ENCODE measurements around the gene SLC39A5. TPM values are rescaled to one million over a fixed set of nuclear protein-coding genes. Genes with fewer than 3 reads are reported as not detected.
"Not testable (repeated sequence)": the region's sequence is repeated elsewhere in the genome, so short reads cannot be mapped to it uniquely, and the experiment has no call there.

Gene SLC39A5
- total RNA-seq, 2 experiments from 2014 or later = 0.78 to 1.1 TPM

GRCh38 chr12:56258068-56258819 lies 28.4 kb downstream of the SLC39A5 start, which contains the start of gene ANKRD52:
Gene ANKRD52 (minus strand): TSS chr12:56258384. CDS start chr12:56258269, 115 bp downstream.
- ChIA-PET CTCF (interaction anchor here (0.6 to 1.9 kb wide), 19 partner anchors 9 to 206 kb away, joined by 3 to 10 read pairs (median 4); partner anchors contain the start of genes COQ10A, RNF41, SMARCC2 and ZC3H10), POLR2A (interaction anchor here (0.6 to 1.4 kb wide), 3 partner anchors 9 to 142 kb away, joined by 3 to 8 read pairs (median 4); partner anchors contain the start of genes COQ10A, RNF41 and RPL41)

- ChIA-PET CTCF (interaction anchor here (0.9 to 1.9 kb wide), 12 partner anchors 8 to 141 kb away, joined by 3 to 10 read pairs (median 4); partner anchors contain the start of genes COQ10A, RNF41, SMARCC2 and ZC3H10), POLR2A (interaction anchor here (1.2 to 1.4 kb wide), 2 partner anchors 8 to 37 kb away, joined by 4 to 8 read pairs; partner anchors contain the start of genes COQ10A and RNF41)
Observed at GRCh38 chr12:56258820-56259183, 29.0 kb downstream of the SLC39A5 start.

- POLR2A ChIA-PET = no interaction called here
- CTCF ChIA-PET = interaction anchor here (1.4 to 1.8 kb wide), 2 partner anchors 38 to 71 kb away, joined by 4 to 6 read pairs; partner anchors contain the start of genes RNF41 and SMARCC2
Observed at GRCh38 chr12:56260380-56260779, 30.5 kb downstream of the SLC39A5 start.

- POLR2A ChIA-PET = no interaction called here
- CTCF ChIA-PET = interaction anchor here (0.6 to 1.8 kb wide), 3 partner anchors 38 to 470 kb away, joined by 4 to 6 read pairs (median 5); partner anchors contain the start of genes RNF41 and SMARCC2
Observed at GRCh38 chr12:56260921-56261320, 31.1 kb downstream of the SLC39A5 start.

GRCh38 chr12:56261503-56262232 lies 31.8 kb downstream of the SLC39A5 start:
- POLR2A ChIA-PET = no interaction called here
- CTCF ChIA-PET = interaction anchor here (0.6 to 1.8 kb wide), 3 partner anchors 39 to 469 kb away, joined by 4 to 6 read pairs (median 5); partner anchors contain the start of genes RNF41 and SMARCC2

GRCh38 chr12:56262955-56263354 lies 33.1 kb downstream of the SLC39A5 start:
- CTCF ChIA-PET = interaction anchor here (1.7 kb wide), 1 partner anchor 73 kb away, joined by 5 read pairs; the partner anchor contains the start of gene SMARCC2
- POLR2A ChIA-PET = not testable (repeated sequence)

GRCh38 chr12:56266068-56266692 lies 36.3 kb downstream of the SLC39A5 start:
- POLR2A ChIA-PET = interaction anchor here (1.2 to 1.4 kb wide), 2 partner anchors 8 to 9 kb away, joined by 4 read pairs; partner anchors contain the start of gene ANKRD52
- CTCF ChIA-PET = interaction anchor here (0.7 to 2.1 kb wide), 10 partner anchors 8 to 213 kb away, joined by 3 to 10 read pairs (median 4); partner anchors contain the start of gene ANKRD52

- CTCF ChIA-PET = interaction anchor here (0.7 to 2.1 kb wide), 11 partner anchors 8 to 212 kb away, joined by 3 to 10 read pairs (median 4); partner anchors contain the start of gene ANKRD52
- POLR2A ChIA-PET = interaction anchor here (1.0 to 1.4 kb wide), 4 partner anchors 8 to 45 kb away, joined by 3 to 6 read pairs (median 4); partner anchors contain the start of genes ANKRD52 and RNF41
Observed at GRCh38 chr12:56266693-56267442, 37.0 kb downstream of the SLC39A5 start, which contains the start of gene COQ10A. Gene COQ10A (plus strand): TSS chr12:56266942. CDS start chr12:56267119, 177 bp downstream.

- CTCF ChIA-PET = interaction anchor here (0.8 to 2.1 kb wide), 8 partner anchors 9 to 211 kb away, joined by 3 to 10 read pairs (median 4); partner anchors contain the start of genes ANKRD52 and SMARCC2
- POLR2A ChIA-PET = interaction anchor here (1.0 to 1.4 kb wide), 5 partner anchors 8 to 46 kb away, joined by 3 to 6 read pairs (median 4); partner anchors contain the start of genes ANKRD52 and RNF41
Observed at GRCh38 chr12:56267443-56268071, 37.7 kb downstream of the SLC39A5 start.

GRCh38 chr12:56271031-56271430 lies 41.2 kb downstream of the SLC39A5 start:
- POLR2A ChIA-PET = no interaction called here
- CTCF ChIA-PET = interaction anchor here (0.8 kb wide), 1 partner anchor 209 kb away, joined by 3 read pairs; no protein-coding TSS in a partner anchor

GRCh38 chr12:56272468-56272867 lies 42.6 kb downstream of the SLC39A5 start:
- CTCF ChIA-PET, POLR2A ChIA-PET: not testable (repeated sequence)

- CTCF ChIA-PET = no interaction called here
Observed at GRCh38 chr12:56274299-56274698, 44.4 kb downstream of the SLC39A5 start.

GRCh38 chr12:56278905-56279304 lies 49.1 kb downstream of the SLC39A5 start:
- ChIA-PET POLR2A (no interaction called here), CTCF (interaction anchor here (1.3 kb wide), 1 partner anchor 12 kb away, joined by 4 read pairs; no protein-coding TSS in a partner anchor)

More at GRCh38 chr12:56274299-56274698, 44.4 kb downstream of the SLC39A5 start:
- POLR2A ChIA-PET = no interaction called here

- ChIA-PET POLR2A (no interaction called here), CTCF (interaction anchor here (0.7 kb wide), 2 partner anchors 144 to 308 kb away, joined by 3 to 4 read pairs; no protein-coding TSS in a partner anchor)
Observed at GRCh38 chr12:56280849-56281248, 51.0 kb downstream of the SLC39A5 start.

GRCh38 chr12:56282030-56282429 lies 52.2 kb downstream of the SLC39A5 start:
- ChIA-PET CTCF (no interaction called here), POLR2A (no interaction called here)

GRCh38 chr12:56282579-56282978 lies 52.7 kb downstream of the SLC39A5 start:
- CTCF ChIA-PET = no interaction called here
- POLR2A ChIA-PET = no interaction called here

GRCh38 chr12:56284263-56284662 lies 54.4 kb downstream of the SLC39A5 start:
- CTCF ChIA-PET = interaction anchor here (0.7 to 0.9 kb wide), 2 partner anchors 26 to 35 kb away, joined by 3 to 4 read pairs; no protein-coding TSS in a partner anchor
- POLR2A ChIA-PET = not testable (repeated sequence)
